H9 (cell line): ENCODE measurements around the gene FAM124A. TPM values are rescaled to one million over a fixed set of nuclear protein-coding genes. Genes with fewer than 3 reads are reported as not detected.

Experiments
- DNase-seq: peaks from one replicate; pipeline ENCODE4 v3.0.0-alpha.2; 2017
- H2AFZ ChIP-seq: one replicate; pipeline ENCODE4 v1.6.1; 2013; ENCODE audit warnings: mild to moderate bottlenecking, low read length, control low read depth, moderate library complexity
- H2AK5ac ChIP-seq: 2 replicates; pipeline ENCODE4 v1.6.1; 2013; ENCODE audit warnings: low read length, control low read depth, mixed read lengths; ENCODE audit not compliant: insufficient read length
- H2BK120ac ChIP-seq: one replicate; pipeline ENCODE4 v1.6.1; 2013; ENCODE audit warnings: low read depth, mild to moderate bottlenecking, low read length, control low read depth, inconsistent platforms; ENCODE audit not compliant: poor library complexity, severe bottlenecking
- H2BK12ac ChIP-seq: 2 replicates; pipeline ENCODE4 v1.6.1; 2013; ENCODE audit warnings: low read length, control low read depth, mixed read lengths, low read depth; ENCODE audit not compliant: insufficient read length
- H2BK15ac ChIP-seq: 2 replicates; pipeline ENCODE4 v1.6.1; 2013; ENCODE audit warnings: low read depth, low read length, control low read depth
- H2BK20ac ChIP-seq: one replicate; pipeline ENCODE4 v1.6.1; 2013; ENCODE audit warnings: low read depth, mild to moderate bottlenecking, low read length, control low read depth, inconsistent platforms; ENCODE audit not compliant: poor library complexity, severe bottlenecking
- H2BK5ac ChIP-seq: 2 replicates; pipeline ENCODE4 v1.6.1; 2013; ENCODE audit warnings: low read length, control low read depth, mixed read lengths; ENCODE audit not compliant: insufficient read length
- H3K14ac ChIP-seq: 2 replicates; pipeline ENCODE4 v1.6.1; 2013; ENCODE audit warnings: low read length, control low read depth; ENCODE audit not compliant: insufficient read depth
- H3K18ac ChIP-seq: 2 replicates; pipeline ENCODE4 v1.6.1; 2013; ENCODE audit warnings: low read depth, mild to moderate bottlenecking, mixed read lengths, low read length, control low read depth; ENCODE audit not compliant: insufficient read length
- H3K23ac ChIP-seq: 2 replicates; pipeline ENCODE4 v1.6.1; 2013; ENCODE audit warnings: low read length, control low read depth, mixed read lengths, low read depth; ENCODE audit not compliant: insufficient read length
- H3K23me2 ChIP-seq: 2 replicates; pipeline ENCODE4 v1.6.1; 2013; ENCODE audit warnings: low read depth, mild to moderate bottlenecking, mixed read lengths, low read length, control low read depth; ENCODE audit not compliant: insufficient read length, poor library complexity, severe bottlenecking
- H3K27ac ChIP-seq: 2 replicates; pipeline ENCODE4 v1.5.1; 2013; ENCODE audit warnings: low read length, control low read depth, mixed read lengths, low read depth; ENCODE audit not compliant: insufficient read length
- H3K27me3 ChIP-seq: 2 replicates; pipeline ENCODE4 v1.6.1; 2013; ENCODE audit warnings: low read length, control low read depth, inconsistent platforms; ENCODE audit not compliant: insufficient read depth
- H3K4ac ChIP-seq: 2 replicates; pipeline ENCODE4 v1.6.1; 2013; ENCODE audit warnings: low read depth, mild to moderate bottlenecking, control low read depth, inconsistent platforms, low read length, moderate library complexity
- H3K4me1 ChIP-seq: 2 replicates; pipeline ENCODE4 v1.6.1; 2013; ENCODE audit warnings: low read length, control low read depth, inconsistent platforms; ENCODE audit not compliant: insufficient read depth
- H3K4me2 ChIP-seq: 2 replicates; pipeline ENCODE4 v1.6.1; 2013; ENCODE audit warnings: low read length, control low read depth, mixed read lengths; ENCODE audit not compliant: insufficient read length, insufficient read depth
- H3K56ac ChIP-seq: 2 replicates; pipeline ENCODE4 v1.6.1; 2013; ENCODE audit warnings: low read depth, mild to moderate bottlenecking, mixed read lengths, low read length, control low read depth; ENCODE audit not compliant: insufficient read length
- H3K79me1 ChIP-seq: 2 replicates; pipeline ENCODE4 v1.6.1; 2013; ENCODE audit warnings: low read depth, mild to moderate bottlenecking, moderate library complexity, low read length, control low read depth, inconsistent platforms; ENCODE audit not compliant: insufficient read depth, poor library complexity, severe bottlenecking
- H3K79me2 ChIP-seq: 2 replicates; pipeline ENCODE4 v1.6.1; 2013; ENCODE audit warnings: low read length, control low read depth, inconsistent platforms; ENCODE audit not compliant: insufficient read depth
- H3K9ac ChIP-seq: 2 replicates; pipeline ENCODE4 v1.6.1; 2013; ENCODE audit warnings: low read length, control low read depth, mixed read lengths; ENCODE audit not compliant: insufficient read length; ENCODE audit errors: extremely low read depth
- H3K9me3 ChIP-seq: one replicate; pipeline ENCODE4 v1.6.1; 2013; ENCODE audit warnings: low read depth, low read length, inconsistent platforms; ENCODE audit not compliant: control insufficient read depth
- H3T11ph ChIP-seq: one replicate; pipeline ENCODE4 v1.6.1; 2013; ENCODE audit warnings: mild to moderate bottlenecking, low read length, control low read depth, inconsistent platforms
- H4K20me1 ChIP-seq: one replicate; pipeline ENCODE4 v1.6.1; 2013; ENCODE audit not compliant: control insufficient read depth, insufficient read length, insufficient read depth
- H4K5ac ChIP-seq: 2 replicates; pipeline ENCODE4 v1.6.1; 2013; ENCODE audit warnings: low read depth, mild to moderate bottlenecking, mixed read lengths, low read length, control low read depth; ENCODE audit not compliant: insufficient read length
- H4K8ac ChIP-seq: replicated peaks from 2 replicates; pipeline ENCODE4 v1.6.1; 2013; ENCODE audit warnings: low read length, control low read depth, mixed read lengths, low read depth; ENCODE audit not compliant: insufficient read length
- H4K91ac ChIP-seq: 2 replicates; pipeline ENCODE4 v1.6.1; 2013; ENCODE audit warnings: low read depth, mild to moderate bottlenecking, moderate library complexity, mixed read lengths, low read length, control low read depth; ENCODE audit not compliant: insufficient read length
- H3K27ac Mint-ChIP-seq, 3 experiments: 2 replicates in 2 of 3; 3 replicates in 1 of 3; pipeline ENCODE4 v1.8.0; 2020 to 2021; ENCODE audit warnings: mixed read lengths in 3 of 3, mild to moderate bottlenecking in 1 of 3, moderate library complexity in 1 of 3
- H3K27me3 Mint-ChIP-seq: 2 replicates; pipeline ENCODE4 v1.8.0; 2021; ENCODE audit warnings: low read depth, mild to moderate bottlenecking, moderate library complexity, mixed read lengths
- H3K36me3 Mint-ChIP-seq, 3 experiments: 2 replicates in 2 of 3; 3 replicates in 1 of 3; pipeline ENCODE4 v1.8.0; 2020 to 2021; ENCODE audit warnings: low read depth in 3 of 3, mixed read lengths in 3 of 3; ENCODE audit not compliant: insufficient read depth in 1 of 3
- H3K4me1 Mint-ChIP-seq, 2 experiments: 2 replicates each; pipeline ENCODE4 v1.8.0; 2020; ENCODE audit warnings: mixed read lengths in 2 of 2
- H3K4me3 Mint-ChIP-seq, 2 experiments: 2 replicates in 1 of 2; 3 replicates in 1 of 2; pipeline ENCODE4 v1.8.0; 2020 to 2021; ENCODE audit warnings: mild to moderate bottlenecking in 2 of 2, mixed read lengths in 2 of 2, moderate library complexity in 1 of 2
- H3K9me3 Mint-ChIP-seq, 2 experiments: 2 replicates in 1 of 2; 3 replicates in 1 of 2; pipeline ENCODE4 v1.8.0; 2020; ENCODE audit warnings: mild to moderate bottlenecking in 2 of 2, mixed read lengths in 2 of 2, moderate library complexity in 1 of 2
- CTCF ChIP-seq: fragments of 200-600 bp; sonication (generic); conservative IDR thresholded peaks from 3 replicates; pipeline ENCODE4 v1.8.0; 2021; ENCODE audit warnings: antibody characterized with exemption, mild to moderate bottlenecking
- WGBS: extraction: QIAGEN DNeasy Blood & Tissue Kit; methylation state at CpG from one replicate; pipeline ENCODE4 v1.1.7; 2013; ENCODE audit warnings: missing lambda C conversion rate, low lambda C conversion rate, mixed read lengths; ENCODE audit not compliant: insufficient read length; ENCODE audit errors: extremely low coverage; 5-methylcytosine and 5-hydroxymethylcytosine counted together
- total RNA-seq: library from RNA; stranded (reverse); gene quantifications from 2 replicates; pipeline ENCODE4 v1.2.1, GENCODE V29; 2021

The FAM124A gene
- total RNA-seq, 1 experiment from 2014 or later, result 41.9 TPM

GRCh38 chr13:51201886-51202285 is 20.3 kb upstream of the FAM124A start:
- Histone ChIP-seq H3K9me3 (peaks cover 4% of the 10 kb centered on the region), H4K5ac (no peak overlapping the region), H3K4me2 (no peak overlapping the region), H3K9ac (no peak overlapping the region), H3K27me3 (no peaks in the 10 kb centered on the region; the same call in 1 of the 2 replicates), H3K18ac (no peak overlapping the region), H4K91ac (no peak overlapping the region), H2AFZ (no peak overlapping the region), H4K20me1 (no peaks in the 10 kb centered on the region), H3K23me2 (no peaks in the 10 kb centered on the region), H3K27ac (no peak overlapping the region), H4K8ac (no peak overlapping the region), H3K4ac (no peak overlapping the region), H3K56ac (no peak overlapping the region), H3K79me2 (no peaks in the 10 kb centered on the region), H2BK5ac (no peak overlapping the region), H2BK120ac (no peak overlapping the region), H3K14ac (no peak overlapping the region), H3K4me1 (no peaks in the 10 kb centered on the region), H2BK20ac (no peak overlapping the region), H2BK12ac (no peak overlapping the region), H3K23ac (no peak overlapping the region), H3K79me1 (no peaks in the 10 kb centered on the region), H3T11ph (no peak overlapping the region), H2AK5ac (no peak overlapping the region), H2BK15ac (no peak overlapping the region)
- Mint-ChIP-seq H3K4me3 (no peak overlapping the region), H3K4me1 (no peaks in the 10 kb centered on the region), H3K27ac (no peak overlapping the region; a peak in 1 of 7 replicates), H3K36me3 (peaks cover 4 to 6% (median 6%) of the 10 kb centered on the region in 3 experiments; a peak in 6 of 7 replicates), H3K27me3 (peaks cover 27% of the 10 kb centered on the region), H3K9me3 (peaks cover 5 to 13% of the 10 kb centered on the region in 2 experiments; a peak in 4 of 5 replicates)
- no peak for DNase-seq
- TF ChIP-seq CTCF, result no peak
- no CpG with 5 or more reads among the region's 2 CpGs for WGBS
